Stimulated activated CD4-positive, alpha-beta T cell treated with anti-CD3 and anti-CD28 coated beads, Interleukin-15, amount 100 ng/mL, for 1 hour (primary cell): ENCODE data around the gene TNFRSF12A.
A peak's percentile ranks its signal among the peaks of the same experiment; 100 is the strongest.
"Not testable (repeated sequence)": the region's sequence is repeated elsewhere in the genome, so short reads cannot be mapped to it uniquely, and the experiment has no call there.

ENCODE experiments used
- DNase-seq, 2 donors: peaks; one replicate each; pipeline ENCODE4 v3.0.0-alpha.2; 2020; ENCODE audit warnings: low read depth in 1 of 2, low spot score in 1 of 2

TNFRSF12A gene

DNA sequence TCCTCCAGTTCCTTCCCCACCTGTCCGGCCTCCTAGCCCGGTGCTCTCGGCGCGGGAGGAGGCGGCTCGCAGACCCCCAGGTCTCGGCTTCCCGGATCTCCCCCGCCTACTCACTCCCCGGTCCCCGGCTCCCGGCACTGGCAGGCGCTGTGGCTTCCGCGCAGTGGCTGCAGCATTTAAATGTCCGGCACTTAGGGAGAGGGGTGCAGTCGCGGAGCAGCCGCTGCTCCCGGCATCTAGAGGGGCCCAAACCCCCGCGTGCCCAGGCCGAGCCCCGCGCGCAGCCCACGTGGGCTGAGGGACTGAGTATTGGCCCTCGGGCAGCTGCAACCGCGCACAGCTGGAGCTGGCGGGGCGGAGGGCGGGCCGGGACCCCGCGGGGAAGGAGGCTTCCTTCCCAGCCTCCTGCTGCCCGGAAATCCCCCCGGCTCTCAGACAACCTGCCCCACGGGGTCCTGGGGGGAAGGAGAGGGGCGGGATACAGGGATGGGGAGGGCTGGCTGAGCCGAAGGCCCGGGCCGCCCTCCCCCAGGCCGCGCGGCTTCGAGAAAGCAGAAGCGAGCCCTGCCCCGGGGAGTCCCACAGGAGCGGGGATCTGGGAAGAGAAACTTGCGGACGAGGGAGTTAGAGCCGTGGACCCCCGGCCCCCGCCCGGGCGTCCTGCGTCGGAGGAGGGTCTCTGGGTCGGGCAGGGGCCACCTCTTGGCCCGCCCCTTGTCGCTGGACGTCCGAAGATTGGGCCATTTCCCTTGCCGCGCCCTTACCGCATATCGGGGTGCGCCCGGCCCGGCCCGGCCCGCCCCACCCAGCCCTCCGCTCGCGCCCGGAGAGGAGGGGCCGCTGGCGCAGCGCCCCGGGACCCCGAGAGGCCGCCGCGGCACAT lies 25.8 kb downstream of the TNFRSF12A start, which contains the start of gene MMP25:
Gene MMP25 (plus strand): TSS at position 804 of the 883 bp plus-strand sequence. CDS start 357 bp downstream, outside the sequence.
- DNase-seq, result no peak

DNA sequence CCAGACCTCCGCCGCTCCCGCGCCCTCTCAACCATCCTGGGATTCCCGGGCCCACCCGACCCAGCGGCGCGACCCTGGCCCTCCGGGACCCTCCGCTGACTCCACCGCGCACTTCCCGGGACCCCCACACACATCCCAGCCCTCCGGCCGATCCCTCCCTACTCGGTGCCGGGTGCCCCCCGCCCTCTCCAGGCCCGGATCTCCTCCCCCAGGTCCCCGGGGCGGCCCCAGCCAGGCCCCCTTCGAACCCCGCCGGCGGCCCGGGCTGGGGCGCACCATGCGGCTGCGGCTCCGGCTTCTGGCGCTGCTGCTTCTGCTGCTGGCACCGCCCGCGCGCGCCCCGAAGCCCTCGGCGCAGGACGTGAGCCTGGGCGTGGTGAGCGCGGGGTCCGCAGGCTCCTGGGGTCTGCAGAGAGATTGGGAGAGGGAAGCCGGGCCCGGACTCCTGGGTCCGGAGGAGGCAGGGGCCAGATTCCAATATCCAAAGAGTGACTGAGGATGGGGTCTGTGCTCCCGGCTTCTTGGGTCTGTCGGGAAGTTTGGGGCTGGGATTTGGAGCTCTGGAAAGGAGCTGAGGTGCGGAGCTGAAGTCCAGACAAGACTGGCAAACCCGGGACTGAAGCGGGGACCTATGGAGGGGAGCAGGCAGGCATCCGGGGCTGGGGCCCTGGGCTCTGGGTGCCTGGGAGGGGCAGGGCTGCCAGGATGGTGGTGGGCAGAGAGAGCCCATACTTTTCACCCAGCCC lies 26.6 kb downstream of the TNFRSF12A start:
- DNase-seq, result no peak

DNA sequence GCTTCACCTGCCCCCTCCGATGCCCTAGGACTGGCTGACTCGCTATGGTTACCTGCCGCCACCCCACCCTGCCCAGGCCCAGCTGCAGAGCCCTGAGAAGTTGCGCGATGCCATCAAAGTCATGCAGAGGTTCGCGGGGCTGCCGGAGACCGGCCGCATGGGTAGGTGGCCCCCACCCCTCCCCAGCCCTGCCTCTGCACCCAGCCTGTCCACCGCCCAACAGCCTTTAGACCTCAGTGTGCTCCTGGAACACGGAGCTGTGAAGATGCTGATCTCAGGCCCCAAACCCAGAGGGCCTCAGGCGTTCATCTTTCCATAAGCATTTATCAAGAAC lies 27.2 kb downstream of the TNFRSF12A start:
- DNase-seq, result no peak

DNA sequence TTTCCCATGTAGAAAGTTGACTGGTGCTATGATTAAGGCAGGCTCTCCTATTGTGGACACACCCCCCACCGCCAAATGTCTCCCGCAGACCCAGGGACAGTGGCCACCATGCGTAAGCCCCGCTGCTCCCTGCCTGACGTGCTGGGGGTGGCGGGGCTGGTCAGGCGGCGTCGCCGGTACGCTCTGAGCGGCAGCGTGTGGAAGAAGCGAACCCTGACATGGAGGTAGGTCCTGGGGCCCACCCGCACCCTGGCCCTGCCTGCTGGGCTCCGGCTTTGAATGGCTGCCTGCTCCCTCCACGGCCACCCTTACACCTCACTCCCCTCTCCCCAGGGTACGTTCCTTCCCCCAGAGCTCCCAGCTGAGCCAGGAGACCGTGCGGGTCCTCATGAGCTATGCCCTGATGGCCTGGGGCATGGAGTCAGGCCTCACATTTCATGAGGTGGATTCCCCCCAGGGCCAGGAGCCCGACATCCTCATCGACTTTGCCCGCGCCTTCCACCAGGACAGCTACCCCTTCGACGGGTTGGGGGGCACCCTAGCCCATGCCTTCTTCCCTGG lies 29.8 kb downstream of the TNFRSF12A start:
- DNase-seq, result no peak

DNA sequence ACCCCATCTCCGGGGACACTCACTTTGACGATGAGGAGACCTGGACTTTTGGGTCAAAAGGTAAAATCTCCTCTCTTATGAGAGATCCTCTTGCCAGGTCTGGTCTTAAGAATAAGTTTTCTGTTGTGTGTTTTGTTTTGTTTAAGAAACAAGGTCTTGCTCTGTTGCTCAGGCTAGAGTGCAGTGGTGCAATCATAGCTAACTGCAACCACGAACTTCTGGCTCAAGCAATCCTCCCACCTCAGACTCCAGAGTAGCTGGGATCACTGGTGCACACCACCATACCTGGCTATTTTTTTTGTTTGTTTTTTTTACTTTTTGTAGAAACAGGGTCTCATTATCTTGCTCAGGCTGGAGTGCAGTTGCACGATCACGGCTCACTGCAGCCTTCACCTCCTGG lies 30.3 kb downstream of the TNFRSF12A start:
- no peak for DNase-seq

DNA sequence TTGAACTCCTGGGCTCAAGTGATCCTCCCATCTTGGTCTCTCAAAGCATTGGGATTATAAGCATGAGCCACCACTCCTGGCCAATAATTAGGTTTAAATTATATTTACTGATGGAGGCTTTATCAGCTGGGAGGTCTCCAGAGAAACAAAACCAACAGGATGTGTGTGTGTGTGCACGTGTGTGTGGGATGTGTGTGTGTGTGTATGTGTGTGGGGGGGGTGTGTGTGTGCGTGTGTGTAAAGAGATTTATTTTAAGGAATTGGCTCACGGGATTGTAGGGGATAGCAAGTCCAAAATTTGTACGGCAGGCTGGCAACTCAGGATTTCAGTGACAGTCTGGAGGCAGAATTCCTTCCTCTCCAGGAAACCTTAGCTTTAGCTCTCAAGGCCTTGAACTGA lies 30.8 kb downstream of the TNFRSF12A start:
- DNase-seq, result no peak

DNA sequence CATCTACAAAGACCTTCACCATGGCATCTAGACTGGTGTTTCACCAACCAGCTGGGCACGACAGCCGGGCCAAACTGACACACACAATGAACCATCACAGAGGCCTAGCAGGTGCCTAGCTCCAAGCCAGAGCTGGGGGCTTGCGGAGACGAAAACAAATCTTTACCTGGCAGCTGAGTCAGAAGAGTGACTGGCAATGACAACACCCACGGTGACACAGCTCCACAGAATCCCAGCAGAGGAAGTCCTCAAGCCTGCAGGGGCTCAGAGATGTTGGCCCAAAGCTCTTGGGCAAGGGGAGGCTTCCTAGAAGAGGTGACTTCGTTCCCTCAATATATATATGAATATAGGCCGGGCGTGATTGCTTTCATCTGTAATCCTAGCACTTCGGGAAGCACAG lies 31.3 kb downstream of the TNFRSF12A start:
- DNase-seq, result no peak

DNA sequence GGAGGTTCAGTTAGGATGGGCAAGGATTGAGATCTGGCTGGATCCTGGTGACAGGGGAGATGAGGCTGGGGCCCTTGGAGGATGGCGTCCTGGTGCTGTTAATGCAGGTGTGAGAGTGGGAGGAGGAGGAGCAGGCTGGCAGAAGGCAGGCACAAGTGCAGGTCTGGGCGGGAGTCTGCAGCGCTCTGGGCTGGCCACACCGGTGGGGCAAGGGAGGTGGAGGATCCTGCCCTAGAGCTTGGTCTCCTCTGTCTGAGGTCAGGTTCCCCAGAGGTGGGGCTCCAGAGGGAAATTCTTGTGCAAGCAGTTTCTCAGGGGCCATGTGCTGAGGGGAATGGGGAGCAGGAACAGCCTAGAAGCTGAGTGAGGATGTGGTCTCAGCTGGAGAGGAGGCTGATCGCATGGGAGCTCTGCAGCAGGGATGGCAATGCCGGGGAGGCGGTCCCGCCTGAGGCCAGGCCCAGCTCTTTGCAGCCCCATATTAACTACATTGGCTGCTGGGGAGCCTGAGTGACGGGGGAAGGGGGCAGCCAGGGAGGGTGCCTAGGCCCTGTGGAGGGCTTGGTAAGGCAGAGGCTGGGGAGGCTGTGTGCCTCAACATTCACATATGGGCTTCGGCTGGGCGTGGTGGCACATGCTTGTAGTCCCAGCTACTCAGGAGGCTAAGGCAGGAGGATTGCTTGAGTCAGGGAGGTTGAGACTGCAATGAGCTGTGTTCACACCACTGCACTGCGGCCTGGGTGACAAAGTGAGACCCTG lies 32.6 kb downstream of the TNFRSF12A start:
- not testable (repeated sequence) for DNase-seq

DNA sequence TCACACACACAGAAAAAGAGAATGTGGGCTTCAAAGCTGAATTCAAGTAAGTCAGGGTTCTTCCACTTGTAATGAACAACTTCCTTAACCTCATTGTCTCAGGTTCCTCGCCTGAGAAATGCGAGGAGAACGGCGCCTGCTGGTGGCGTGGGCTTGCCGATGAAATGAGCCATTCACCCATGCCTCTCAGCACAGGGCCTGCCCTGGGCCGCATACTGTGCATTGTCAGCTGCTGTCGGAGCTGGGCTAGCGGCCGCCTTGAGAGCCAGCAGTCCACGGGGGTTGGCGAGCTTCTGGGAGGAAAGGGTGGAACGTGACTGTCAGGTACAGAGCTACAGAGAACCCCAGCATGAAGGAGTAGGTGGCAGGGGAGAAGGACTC lies 33.2 kb downstream of the TNFRSF12A start:
- not testable (repeated sequence) for DNase-seq

DNA sequence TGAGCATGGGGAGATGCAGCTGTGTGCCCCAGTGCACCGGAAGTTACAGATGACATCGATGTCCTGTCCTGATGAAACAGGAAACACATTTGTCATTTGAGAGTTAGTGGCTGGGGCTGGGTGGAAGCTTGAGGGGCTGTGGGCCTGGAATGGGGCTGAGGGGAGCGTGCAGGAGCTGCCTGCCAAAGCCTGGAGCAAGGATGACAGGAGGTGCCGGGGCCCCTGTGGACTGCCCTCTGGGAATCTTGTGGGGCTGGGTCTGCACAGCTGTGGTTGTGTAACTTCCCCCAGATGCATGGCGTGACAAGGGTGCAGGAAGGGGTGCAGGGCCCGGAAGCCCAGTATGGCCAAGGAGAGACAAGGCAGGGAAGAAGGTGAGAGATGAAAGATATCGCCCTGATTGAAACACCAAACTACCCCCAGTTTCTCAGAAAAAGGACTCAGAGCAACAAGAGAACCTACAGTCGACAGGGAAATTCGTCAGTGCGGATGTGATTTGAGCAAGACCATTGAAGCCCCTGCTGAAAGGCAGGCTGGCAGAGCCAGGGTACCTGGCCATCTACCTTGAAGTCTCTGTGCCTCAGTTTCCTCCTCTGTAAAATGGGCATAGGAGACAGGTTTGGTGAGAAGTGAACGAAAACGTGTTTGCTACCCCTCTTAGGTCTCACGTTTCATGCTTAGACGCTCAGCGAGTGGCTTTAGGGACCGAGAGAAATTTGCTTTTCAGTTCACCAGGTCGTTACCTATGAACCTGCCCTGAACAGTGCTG lies 35.0 kb downstream of the TNFRSF12A start:
- no peak for DNase-seq

DNA sequence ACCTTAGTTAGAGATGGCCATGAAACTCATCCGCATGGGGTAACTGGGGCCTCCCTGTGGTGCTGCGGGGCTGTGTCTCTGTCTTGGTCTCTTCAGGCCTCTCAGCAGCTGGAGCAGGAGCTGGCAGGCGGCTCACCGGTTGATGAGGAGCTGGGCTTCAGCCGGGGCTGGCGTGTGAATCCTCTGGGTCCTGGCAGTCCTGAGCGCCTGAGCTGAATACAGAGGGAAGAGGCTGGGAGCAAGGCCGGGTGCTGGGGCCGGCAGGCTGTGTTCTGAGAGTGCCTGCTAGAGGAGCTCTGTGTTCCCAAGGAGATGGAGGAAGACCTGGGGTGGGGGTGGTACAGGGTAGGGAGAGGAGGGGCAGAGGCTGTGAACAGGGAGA lies 35.6 kb downstream of the TNFRSF12A start:
- not testable (repeated sequence) for DNase-seq

DNA sequence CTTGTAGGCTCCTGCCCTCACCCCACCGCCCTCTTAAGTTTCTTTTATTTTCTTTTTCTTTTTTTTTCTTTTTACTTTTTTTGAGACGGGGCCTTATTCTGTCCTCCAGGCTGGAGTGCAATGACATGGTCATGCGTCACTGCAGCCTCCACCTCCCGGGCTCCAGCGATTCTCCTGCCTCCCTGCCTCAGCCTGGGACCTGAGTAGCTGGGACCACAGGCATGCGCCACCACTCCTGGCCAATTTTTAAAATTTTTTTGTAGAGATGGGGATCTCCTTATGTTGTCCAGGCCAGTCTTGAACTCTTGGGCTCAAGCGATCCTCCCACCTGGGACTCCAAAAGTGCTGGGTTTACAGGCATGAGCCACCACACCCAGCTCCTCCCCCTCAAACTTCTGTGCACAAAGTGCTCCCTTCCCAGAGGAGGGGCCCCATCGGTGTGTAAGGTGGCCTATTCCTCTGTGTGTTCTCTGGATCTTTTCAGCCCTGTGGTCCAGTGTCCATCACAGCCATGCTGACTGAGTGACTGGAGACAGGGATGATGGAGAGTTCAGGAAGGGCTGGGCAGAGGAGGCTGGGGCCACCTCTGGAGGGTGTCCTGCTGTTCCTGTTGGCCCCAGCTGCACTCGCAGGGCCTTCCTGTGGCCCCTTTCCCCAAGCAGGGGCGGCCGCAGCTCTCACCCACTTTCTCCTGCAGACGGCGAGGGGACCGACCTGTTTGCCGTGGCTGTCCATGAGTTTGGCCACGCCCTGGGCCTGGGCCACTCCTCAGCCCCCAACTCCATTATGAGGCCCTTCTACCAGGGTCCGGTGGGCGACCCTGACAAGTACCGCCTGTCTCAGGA lies 36.4 kb downstream of the TNFRSF12A start:
- no peak for DNase-seq

DNA sequence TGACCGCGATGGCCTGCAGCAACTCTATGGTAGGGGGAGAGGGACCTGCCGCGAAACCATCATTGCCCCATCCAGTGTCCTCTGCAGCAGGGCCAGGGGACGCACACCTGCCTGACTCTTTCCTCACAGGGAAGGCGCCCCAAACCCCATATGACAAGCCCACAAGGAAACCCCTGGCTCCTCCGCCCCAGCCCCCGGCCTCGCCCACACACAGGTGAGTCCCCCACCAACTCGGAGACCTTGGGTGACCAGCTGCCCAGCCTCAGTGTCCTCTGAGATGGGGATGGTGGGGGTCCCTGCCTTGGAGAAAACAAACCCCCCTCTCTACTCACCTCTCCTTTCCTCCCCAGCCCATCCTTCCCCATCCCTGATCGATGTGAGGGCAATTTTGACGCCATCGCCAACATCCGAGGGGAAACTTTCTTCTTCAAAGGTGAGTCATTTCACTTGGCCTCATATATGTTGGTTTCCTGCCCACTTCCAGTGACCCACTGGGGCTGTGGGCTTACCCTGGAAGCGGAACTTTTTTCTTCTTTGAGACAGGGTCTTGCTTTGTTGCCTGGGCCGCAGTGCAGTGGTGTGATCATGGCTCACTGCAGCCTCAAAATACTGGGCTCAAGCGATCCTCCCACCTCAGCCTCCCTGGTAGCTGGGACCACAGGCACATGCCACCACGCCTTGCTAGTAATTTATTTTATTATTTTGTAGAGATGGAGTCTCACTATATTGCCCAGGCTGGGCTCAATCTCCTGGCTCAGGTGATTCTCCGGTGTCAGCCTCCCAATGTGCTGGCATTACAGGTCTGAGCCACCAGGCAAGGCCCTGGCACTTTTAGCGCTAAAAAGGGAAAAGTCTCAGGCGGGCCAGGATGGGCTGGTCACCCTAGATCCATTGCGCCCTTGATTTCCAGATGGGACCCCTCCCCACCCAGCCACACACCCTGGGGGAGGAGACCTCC lies 37.3 kb downstream of the TNFRSF12A start:
- DNase-seq, result no peak

DNA sequence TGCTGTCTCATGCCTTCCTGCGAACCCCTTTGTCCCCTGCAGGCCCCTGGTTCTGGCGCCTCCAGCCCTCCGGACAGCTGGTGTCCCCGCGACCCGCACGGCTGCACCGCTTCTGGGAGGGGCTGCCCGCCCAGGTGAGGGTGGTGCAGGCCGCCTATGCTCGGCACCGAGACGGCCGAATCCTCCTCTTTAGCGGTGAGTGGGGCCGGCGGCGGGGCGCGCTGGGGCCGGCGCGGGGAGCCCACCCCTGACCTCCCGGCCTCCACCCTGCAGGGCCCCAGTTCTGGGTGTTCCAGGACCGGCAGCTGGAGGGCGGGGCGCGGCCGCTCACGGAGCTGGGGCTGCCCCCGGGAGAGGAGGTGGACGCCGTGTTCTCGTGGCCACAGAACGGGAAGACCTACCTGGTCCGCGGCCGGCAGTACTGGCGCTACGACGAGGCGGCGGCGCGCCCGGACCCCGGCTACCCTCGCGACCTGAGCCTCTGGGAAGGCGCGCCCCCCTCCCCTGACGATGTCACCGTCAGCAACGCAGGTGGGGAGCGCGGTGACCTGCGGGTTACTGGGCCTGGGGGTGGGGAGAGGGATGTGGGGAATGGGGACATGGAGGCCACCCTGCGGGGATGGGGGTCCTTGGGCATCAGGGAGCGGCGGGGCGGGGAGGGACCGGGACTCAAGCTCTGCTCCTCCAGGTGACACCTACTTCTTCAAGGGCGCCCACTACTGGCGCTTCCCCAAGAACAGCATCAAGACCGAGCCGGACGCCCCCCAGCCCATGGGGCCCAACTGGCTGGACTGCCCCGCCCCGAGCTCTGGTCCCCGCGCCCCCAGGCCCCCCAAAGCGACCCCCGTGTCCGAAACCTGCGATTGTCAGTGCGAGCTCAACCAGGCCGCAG lies 38.2 kb downstream of the TNFRSF12A start:
- no peak for DNase-seq

DNA sequence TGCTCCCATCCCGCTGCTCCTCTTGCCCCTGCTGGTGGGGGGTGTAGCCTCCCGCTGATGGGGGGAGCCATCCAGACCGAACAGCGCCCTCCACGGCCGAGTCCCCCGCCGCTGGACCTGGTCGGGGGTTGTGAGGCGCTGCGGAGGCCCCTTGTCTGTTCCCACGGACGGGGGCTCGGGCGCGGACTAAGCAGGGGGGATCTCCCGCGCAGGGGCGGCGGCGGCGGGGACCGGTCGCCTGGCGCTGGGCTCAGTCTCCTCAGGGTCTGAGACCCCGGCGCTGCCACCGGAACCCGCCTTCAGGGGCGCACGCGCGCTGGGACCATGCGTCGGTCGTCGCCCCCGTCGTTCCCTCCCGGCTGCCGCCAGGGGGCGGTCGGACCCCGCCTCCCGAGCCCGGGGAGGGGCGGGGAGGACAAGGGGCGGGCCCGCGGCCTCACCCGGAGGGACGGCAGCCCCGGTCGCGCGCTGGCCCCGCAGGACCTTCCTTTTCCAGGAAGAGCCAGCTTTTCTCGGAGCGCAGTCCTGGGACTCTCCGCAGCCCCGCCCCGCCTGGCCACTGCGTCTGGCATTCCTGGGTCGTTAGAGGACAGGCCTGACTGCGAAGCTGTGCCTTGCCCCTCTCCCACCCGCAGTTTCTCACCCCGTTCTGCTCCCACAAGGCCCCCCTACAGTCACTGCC lies 39.0 kb downstream of the TNFRSF12A start:
- DNase-seq, result peak; percentile 82 to 86

DNA sequence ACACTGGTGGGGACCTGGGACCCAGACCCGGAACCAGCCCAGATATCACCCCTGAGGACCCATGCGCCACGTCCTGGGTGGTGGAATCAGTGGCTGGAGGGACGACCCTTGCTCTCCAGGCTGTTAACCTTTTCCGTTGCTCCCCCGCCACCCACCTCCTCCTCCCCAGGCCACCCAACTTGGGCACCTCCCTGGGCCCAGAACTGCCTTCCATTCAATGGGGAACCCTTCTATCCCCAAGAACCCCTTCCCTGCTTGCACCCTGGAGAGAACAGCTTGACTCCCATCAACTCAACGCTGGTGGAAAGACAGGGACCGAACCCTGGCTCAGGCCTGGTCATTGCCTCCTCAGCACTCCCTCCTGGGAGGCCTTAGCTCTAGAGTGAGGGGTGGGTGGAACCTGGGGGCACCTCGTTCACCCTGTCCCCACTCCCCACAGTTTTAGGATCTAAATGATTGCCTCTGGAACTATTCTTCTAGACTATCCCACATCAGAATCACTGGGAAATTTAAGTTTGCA lies 39.6 kb downstream of the TNFRSF12A start:
- no peak for DNase-seq
